GM12878 (cell line): ENCODE results near the gene C12orf43. TPM values are rescaled to one million over a fixed set of nuclear protein-coding genes. Genes with fewer than 3 reads are reported as not detected.

Experiments used
- ATAC-seq: fragments of 200-7000 bp; cut with Tn5 transposase; 3 replicates; pipeline ENCODE4 v1.9.1; 2020; ENCODE audit warnings: mild to moderate bottlenecking, moderate library complexity
- BruUV-seq: library from RNA; stranded (reverse); fragments of 400-500 nt; replicated peaks from 2 replicates; lab custom pipeline; 2021; lab: Mats Ljungman, UMichigan
- CTCF ChIA-PET: fragments of 300-600 bp; sonication (Branson Sonifier 250); formaldehyde crosslinking; extraction: SDS; loops from one replicate; lab custom pipeline; 2021; ENCODE audit warnings: inconsistent platforms; lab: Yijun Ruan, JAX
- POLR2A ChIA-PET: fragments of 350-600 bp; formaldehyde crosslinking; extraction: SDS; loops from one replicate; lab custom pipeline; 2021; ENCODE audit warnings: inconsistent platforms; lab: Charles Lee
- RAD21 ChIA-PET: fragments of 300-600 bp; sonication (Branson Sonifier 250); formaldehyde crosslinking; loops from one replicate; lab custom pipeline; 2023; ENCODE audit warnings: antibody characterized with exemption; ENCODE audit not compliant: unreplicated experiment; lab: Charles Lee
- SMC1A ChIA-PET: fragments of 300-600 bp; sonication (Branson Sonifier 250); formaldehyde crosslinking; loops from one replicate; lab custom pipeline; 2023; ENCODE audit not compliant: unreplicated experiment, uncharacterized antibody; lab: Charles Lee
- DNase-seq: peaks from one replicate; pipeline ENCODE4 v3.0.0-alpha.2; 2011; ENCODE audit warnings: low read depth, low spot score
- FAIRE-seq: peaks from 3 replicates; lab custom pipeline; 2011; peaks lifted over from hg19 to GRCh38; lab: Jason Lieb, UNC
- H2AFZ ChIP-seq: 2 replicates; pipeline ENCODE4 v1.6.0; 2011; ENCODE audit warnings: low read depth, low read length, control low read depth; ENCODE audit not compliant: control insufficient read depth
- H3K27ac ChIP-seq: 2 replicates; pipeline ENCODE4 v1.5.1; 2011; ENCODE audit warnings: control low read depth; ENCODE audit not compliant: control insufficient read depth, insufficient read depth
- H3K27me3 ChIP-seq, 2 experiments: replicated peaks in 1 of 2; 2 replicates each; pipeline versions ENCODE4 v1.6.0 to v1.6.1; 2011; ENCODE audit warnings: low read length in 1 of 2; ENCODE audit not compliant: control insufficient read depth in 2 of 2, insufficient read depth in 2 of 2
- H3K36me3 ChIP-seq, 2 experiments: 2 replicates each; pipeline ENCODE4 v1.5.1; 2011; ENCODE audit warnings: low read length in 1 of 2; ENCODE audit not compliant: control insufficient read depth in 2 of 2, insufficient read depth in 2 of 2
- H3K4me1 ChIP-seq: 2 replicates; pipeline ENCODE4 v1.6.1; 2011; ENCODE audit warnings: mild to moderate bottlenecking, low read length, moderate library complexity, mixed read lengths; ENCODE audit not compliant: control insufficient read depth, insufficient read depth
- H3K4me2 ChIP-seq: 2 replicates; pipeline ENCODE4 v1.6.0; 2011; ENCODE audit warnings: control low read depth; ENCODE audit not compliant: control insufficient read depth, insufficient read depth
- H3K4me3 ChIP-seq: fragments of 200-600 bp; sonication (generic); 2 replicates; pipeline ENCODE4 v1.5.1; 2016
- H3K79me2 ChIP-seq: 2 replicates; pipeline ENCODE4 v1.6.0; 2011; ENCODE audit warnings: low read length; ENCODE audit not compliant: control insufficient read depth, insufficient read depth
- H3K9ac ChIP-seq: 2 replicates; pipeline ENCODE4 v1.8.0; 2011; ENCODE audit warnings: low read length, control low read depth, mixed read lengths; ENCODE audit not compliant: control insufficient read depth, insufficient read depth
- H3K9me3 ChIP-seq: replicated peaks from 3 replicates; pipeline ENCODE4 v1.5.1; 2011; ENCODE audit warnings: mild to moderate bottlenecking, low read length; ENCODE audit not compliant: control insufficient read depth, insufficient read depth
- H4K20me1 ChIP-seq: 2 replicates; pipeline ENCODE4 v1.6.0; 2011; ENCODE audit not compliant: control insufficient read depth, insufficient read depth
- CREB1 ChIP-seq: IDR thresholded peaks from 2 replicates; pipeline ENCODE4 v1.6.1; 2012; ENCODE audit warnings: low read depth, mild to moderate bottlenecking, inconsistent platforms
- JUNB ChIP-seq: IDR thresholded peaks from 2 replicates; pipeline ENCODE4 v1.6.1; 2016; ENCODE audit warnings: antibody characterized with exemption, mild to moderate bottlenecking
- LARP7 ChIP-seq: fragments of 450-650 bp; IDR thresholded peaks from 2 replicates; pipeline ENCODE4 v1.6.1; 2017; ENCODE audit warnings: mild to moderate bottlenecking
- MTA2 ChIP-seq: fragments of 450-650 bp; IDR thresholded peaks from 2 replicates; pipeline ENCODE4 v1.6.1; 2016; ENCODE audit warnings: low read depth, mild to moderate bottlenecking, moderate library complexity
- MTA3 ChIP-seq: IDR thresholded peaks from 2 replicates; pipeline ENCODE4 v1.6.1; 2012; ENCODE audit warnings: low read length, inconsistent platforms, borderline replicate concordance
- NFXL1 ChIP-seq: fragments of 450-650 bp; IDR thresholded peaks from 2 replicates; pipeline ENCODE4 v1.6.1; 2017; ENCODE audit warnings: antibody characterized with exemption, mild to moderate bottlenecking, borderline replicate concordance
- POLR2AphosphoS2 ChIP-seq: IDR thresholded peaks from 2 replicates; pipeline ENCODE4 v1.6.1; 2011; ENCODE audit warnings: low read depth, mild to moderate bottlenecking, low read length, improper control_type of control experiment, moderate library complexity
- USF1 ChIP-seq: IDR thresholded peaks from 2 replicates; pipeline ENCODE4 v1.6.1; 2011; ENCODE audit warnings: borderline replicate concordance, low read depth, mild to moderate bottlenecking, moderate library complexity, mixed read lengths, low read length; ENCODE audit not compliant: insufficient read depth; ENCODE audit errors: extremely low read length
- YBX1 ChIP-seq: fragments of 450-650 bp; IDR thresholded peaks from 2 replicates; pipeline ENCODE4 v1.6.1; 2016; ENCODE audit warnings: antibody characterized with exemption
- ZSCAN29 ChIP-seq: fragments of 450-650 bp; IDR thresholded peaks from 2 replicates; pipeline ENCODE4 v1.6.1; 2017; ENCODE audit warnings: mild to moderate bottlenecking, moderate library complexity
- WGBS: methylation state at CpG from one replicate; pipeline ENCODE4 v1.1.6; 2016; ENCODE audit warnings: low lambda C conversion rate; ENCODE audit not compliant: insufficient replicate concordance, insufficient coverage; ENCODE audit errors: missing lambda C conversion rate; 5-methylcytosine and 5-hydroxymethylcytosine counted together
- in situ Hi-C: fragments of 300-500 bp; cut with MboI; formaldehyde crosslinking; loops from 9 replicates; pipeline ENCODE4 v1.14.3; 2018; ENCODE audit warnings: mixed read lengths
- intact Hi-C: fragments of 100-400 bp; cut with micrococcal nuclease; formaldehyde crosslinking; loops from one replicate; pipeline ENCODE4 v1.14.2; 2022; ENCODE audit not compliant: unreplicated experiment
- polyA plus RNA-seq, 11 experiments: library from polyadenylated mRNA; depleted of rRNA in 4 of 11; unstranded in 6 of 11; stranded (reverse) in 5 of 11; fragments of >200 nt; fragmentation: Nextera tagmentation in 4 of 11; fragmentation: Illumina TruSeq in 1 of 11; extraction: Ambion mirVana in 4 of 11; extraction: Trizol in 1 of 11; gene quantifications; 1 replicate in 1 of 11; 2 replicates in 10 of 11; pipeline versions ENCODE4 v1.2.1 to v1.2.3, GENCODE V29; 2011 to 2016; ENCODE audit warnings: inconsistent platforms in 2 of 11, missing spikeins in 2 of 11, low read depth in 1 of 11
- total RNA-seq, 4 experiments: library from RNA; depleted of rRNA in 3 of 4; stranded (reverse); fragments of >200 nt in 3 of 4; fragmentation: Illumina TruSeq in 1 of 4; extraction: Trizol in 1 of 4; gene quantifications; 2 replicates each; pipeline versions ENCODE4 v1.2.1 to v1.2.3, GENCODE V29; 2013 to 2021
- TF ChIP-seq, protein P1 (sequence below): IDR thresholded peaks from 2 replicates; pipeline ENCODE4 v1.6.1; 2012; ENCODE audit warnings: mild to moderate bottlenecking, low read depth, low read length
- TF ChIP-seq, protein P2 (sequence below): IDR thresholded peaks from 2 replicates; pipeline ENCODE4 v1.6.1; 2012; ENCODE audit warnings: low read depth, low read length, improper control_type of control experiment

C12orf43 gene
- total and polyA plus RNA-seq, 10 of the 15 experiments (the other 5 are each of a cell fraction or from before 2014, with no cell fraction given) = 7.5 to 30.8 (median 21.3) TPM

GRCh38 chr12:120988658-120989057 lies 27.6 kb downstream of the C12orf43 start:
- Histone ChIP-seq H3K9ac (no peak overlapping the region), H3K9me3 (no peaks in the 10 kb centered on the region), H4K20me1 (no peaks in the 10 kb centered on the region), H2AFZ (no peak overlapping the region), H3K27me3 (no peaks in the 10 kb centered on the region), H3K27ac (no peak overlapping the region), H3K4me2 (no peak overlapping the region), H3K4me1 (no peaks in the 10 kb centered on the region), H3K4me3 (no peak overlapping the region), H3K79me2 (no peaks in the 10 kb centered on the region), H3K36me3 (no peaks in the 10 kb centered on the region)
- DNase-seq (no peak), ATAC-seq (no peak), FAIRE-seq (no peak)
- WGBS = 58% methylated on average over 17 of the region's 17 CpGs
- ChIA-PET POLR2A (no interaction called here), CTCF (no interaction called here), RAD21 (no interaction called here), SMC1A (no interaction called here)
- in situ Hi-C loops (no loop called here), intact Hi-C loops (no loop called here)
- no TSS peak for BruUV-seq
- TF ChIP-seq, protein P1, sequence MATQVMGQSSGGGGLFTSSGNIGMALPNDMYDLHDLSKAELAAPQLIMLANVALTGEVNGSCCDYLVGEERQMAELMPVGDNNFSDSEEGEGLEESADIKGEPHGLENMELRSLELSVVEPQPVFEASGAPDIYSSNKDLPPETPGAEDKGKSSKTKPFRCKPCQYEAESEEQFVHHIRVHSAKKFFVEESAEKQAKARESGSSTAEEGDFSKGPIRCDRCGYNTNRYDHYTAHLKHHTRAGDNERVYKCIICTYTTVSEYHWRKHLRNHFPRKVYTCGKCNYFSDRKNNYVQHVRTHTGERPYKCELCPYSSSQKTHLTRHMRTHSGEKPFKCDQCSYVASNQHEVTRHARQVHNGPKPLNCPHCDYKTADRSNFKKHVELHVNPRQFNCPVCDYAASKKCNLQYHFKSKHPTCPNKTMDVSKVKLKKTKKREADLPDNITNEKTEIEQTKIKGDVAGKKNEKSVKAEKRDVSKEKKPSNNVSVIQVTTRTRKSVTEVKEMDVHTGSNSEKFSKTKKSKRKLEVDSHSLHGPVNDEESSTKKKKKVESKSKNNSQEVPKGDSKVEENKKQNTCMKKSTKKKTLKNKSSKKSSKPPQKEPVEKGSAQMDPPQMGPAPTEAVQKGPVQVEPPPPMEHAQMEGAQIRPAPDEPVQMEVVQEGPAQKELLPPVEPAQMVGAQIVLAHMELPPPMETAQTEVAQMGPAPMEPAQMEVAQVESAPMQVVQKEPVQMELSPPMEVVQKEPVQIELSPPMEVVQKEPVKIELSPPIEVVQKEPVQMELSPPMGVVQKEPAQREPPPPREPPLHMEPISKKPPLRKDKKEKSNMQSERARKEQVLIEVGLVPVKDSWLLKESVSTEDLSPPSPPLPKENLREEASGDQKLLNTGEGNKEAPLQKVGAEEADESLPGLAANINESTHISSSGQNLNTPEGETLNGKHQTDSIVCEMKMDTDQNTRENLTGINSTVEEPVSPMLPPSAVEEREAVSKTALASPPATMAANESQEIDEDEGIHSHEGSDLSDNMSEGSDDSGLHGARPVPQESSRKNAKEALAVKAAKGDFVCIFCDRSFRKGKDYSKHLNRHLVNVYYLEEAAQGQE = no peak
- TF ChIP-seq NFXL1 = no peak
- no peak for TF ChIP-seq LARP7
- no peak for TF ChIP-seq CREB1
- TF ChIP-seq MTA2 = no peak
- no peak for TF ChIP-seq YBX1
- no peak for TF ChIP-seq MTA3
- no peak for TF ChIP-seq POLR2AphosphoS2
- no peak for TF ChIP-seq USF1
- TF ChIP-seq, protein P2, sequence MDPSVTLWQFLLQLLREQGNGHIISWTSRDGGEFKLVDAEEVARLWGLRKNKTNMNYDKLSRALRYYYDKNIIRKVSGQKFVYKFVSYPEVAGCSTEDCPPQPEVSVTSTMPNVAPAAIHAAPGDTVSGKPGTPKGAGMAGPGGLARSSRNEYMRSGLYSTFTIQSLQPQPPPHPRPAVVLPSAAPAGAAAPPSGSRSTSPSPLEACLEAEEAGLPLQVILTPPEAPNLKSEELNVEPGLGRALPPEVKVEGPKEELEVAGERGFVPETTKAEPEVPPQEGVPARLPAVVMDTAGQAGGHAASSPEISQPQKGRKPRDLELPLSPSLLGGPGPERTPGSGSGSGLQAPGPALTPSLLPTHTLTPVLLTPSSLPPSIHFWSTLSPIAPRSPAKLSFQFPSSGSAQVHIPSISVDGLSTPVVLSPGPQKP = no peak
- TF ChIP-seq ZSCAN29 = no peak
- TF ChIP-seq JUNB = no peak
